ENCODE results near the gene MOB3A.
A peak's percentile ranks its signal among the peaks of the same experiment; 100 is the strongest.

DNA sequence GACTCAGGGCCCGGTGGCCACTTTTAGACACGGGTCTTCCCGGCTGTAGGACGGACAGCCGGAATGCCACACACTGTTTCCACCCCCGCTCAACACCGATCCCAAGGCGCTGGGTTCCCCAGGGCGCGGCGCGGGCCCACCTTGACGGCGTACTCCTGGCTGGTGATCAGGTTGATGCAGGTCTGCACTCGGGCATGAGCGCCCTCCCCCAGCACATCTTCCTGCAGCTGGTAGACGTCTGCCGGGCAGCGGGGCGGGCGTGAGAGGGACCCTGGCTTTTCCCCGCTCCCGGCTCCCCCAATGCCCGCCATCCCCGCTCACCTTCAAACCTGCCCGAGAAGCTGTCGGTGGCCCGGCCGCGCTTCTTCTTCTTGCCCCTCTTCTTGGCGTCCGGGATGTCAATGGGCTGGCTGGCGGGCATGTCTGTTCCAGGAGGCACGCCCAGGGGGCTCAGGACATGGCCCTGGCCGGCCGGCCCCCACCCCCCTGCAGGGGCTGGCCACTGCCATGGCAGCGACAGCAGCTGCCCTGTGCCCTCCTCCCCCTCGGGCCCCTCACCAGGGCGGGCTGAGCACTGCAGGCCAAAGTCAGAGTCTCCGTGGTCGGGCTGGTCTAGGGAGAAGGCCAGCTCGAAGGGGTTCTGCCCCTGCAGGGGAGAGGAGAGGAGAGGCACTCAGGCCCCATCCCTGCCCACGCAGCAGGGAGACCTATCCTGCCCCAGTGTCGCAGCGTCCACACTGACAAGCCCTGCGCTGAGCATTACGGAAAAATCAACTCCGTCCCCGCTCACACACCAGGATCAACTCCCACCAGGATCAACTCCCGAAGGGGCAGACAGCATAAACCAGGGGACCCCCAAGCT, 49.8 kb downstream of the MOB3A start:
- no peak; the same call in 1 of the 2 replicates for TF ChIP-seq POLR2AphosphoS5 (IDR thresholded peaks at IDR 0.05; ENCODE audit: low read depth, low read length)
- peak; percentile 15 for TF ChIP-seq POLR2A (IDR thresholded peaks at IDR 0.05; ENCODE audit: low read depth, low read length)

Data from GM12892 (cell line).